Colonic mucosa (tissue), 4 donors: ENCODE results near the gene TST. TPM values are rescaled to one million over a fixed set of nuclear protein-coding genes. Genes with fewer than 3 reads are reported as not detected.
A peak's percentile ranks its signal among the peaks of the same experiment; 100 is the strongest.

Source experiments
- DNase-seq: peaks from one replicate; pipeline ENCODE4 v3.0.0-alpha.2; 2020
- H3K27ac ChIP-seq: fragments of 200-600 bp; one replicate; pipeline ENCODE4 v1.8.0; 2021
- H3K27me3 ChIP-seq: fragments of 200-600 bp; one replicate; pipeline ENCODE4 v1.8.0; 2021
- H3K36me3 ChIP-seq: fragments of 200-600 bp; one replicate; pipeline ENCODE4 v1.8.0; 2021
- H3K4me1 ChIP-seq: fragments of 200-600 bp; one replicate; pipeline ENCODE4 v1.8.0; 2021; ENCODE audit warnings: mild to moderate bottlenecking
- H3K4me3 ChIP-seq: fragments of 200-600 bp; one replicate; pipeline ENCODE4 v1.8.0; 2021
- H3K9ac ChIP-seq, 2 donors: one replicate each; pipeline ENCODE4 v1.7.0; 2013; ENCODE audit warnings: control low read depth in 2 of 2, low read depth in 2 of 2, low read length in 2 of 2
- H3K9me3 ChIP-seq: fragments of 200-600 bp; one replicate; pipeline ENCODE4 v1.8.0; 2021
- CTCF ChIP-seq: fragments of 200-600 bp; IDR thresholded peaks from one replicate; pipeline ENCODE4 v1.8.0; 2022; ENCODE audit warnings: antibody characterized with exemption, mild to moderate bottlenecking
- intact Hi-C: fragments of 100-400 bp; cut with DNase I; formaldehyde crosslinking; loops from one replicate; pipeline ENCODE4 v1.14.1; 2022
- total RNA-seq, 2 donors: library from RNA; stranded (reverse); fragmentation: NEBNext Ultra II Directional in 1 of 2; extraction: Animal tissue kit (Norgen Biotek cat#: 25700) in 1 of 2; gene quantifications; one replicate each; pipeline ENCODE4 v1.2.1, GENCODE V29; 2021
- donor health status: healthy.
- donor health status: DM: no; HTN: no; CAD: no.
- donor health status: DM: no; HTN: no; CAD: no.

The TST gene
- total RNA-seq, 2 donors from 2014 or later = 410 to 474 TPM

GRCh38 chr22:37046589-37046988 is 27.3 kb upstream of the TST start:
- no peak overlapping the region for H3K9ac ChIP-seq
- H3K36me3 ChIP-seq = no peaks in the 10 kb centered on the region
- intact Hi-C loops = loop anchor here (10.0 kb wide), 2 partner anchors 62 to 192 kb away; no protein-coding TSS in a partner anchor
- no peak for DNase-seq
- peaks cover 7% of the 10 kb centered on the region for H3K4me1 ChIP-seq
- no peaks in the 10 kb centered on the region for H3K9me3 ChIP-seq
- H3K4me3 ChIP-seq = no peak overlapping the region
- H3K27me3 ChIP-seq = no peaks in the 10 kb centered on the region
- no peak for TF ChIP-seq CTCF
- no peak overlapping the region for H3K27ac ChIP-seq

DNA sequence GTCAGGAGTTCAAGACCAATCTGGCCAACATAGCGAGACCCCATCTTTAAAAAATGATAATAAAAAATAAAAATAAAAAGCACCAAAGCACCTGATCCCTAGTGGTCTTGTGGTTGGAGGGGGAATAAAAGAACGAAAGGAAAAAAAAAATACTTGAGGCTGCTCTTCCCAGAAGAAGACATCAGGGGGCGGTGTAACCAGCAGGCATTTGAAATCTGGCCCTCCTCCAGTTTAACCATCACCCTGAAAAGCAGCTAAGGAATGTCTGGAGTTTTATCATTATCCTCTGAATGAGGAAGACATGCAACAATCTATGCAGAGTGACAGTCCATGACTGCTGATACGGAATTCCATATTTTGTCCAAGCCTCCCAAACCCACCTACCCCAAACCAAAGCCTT is 26.7 kb upstream of the TST start:
- H3K9ac ChIP-seq = no peak overlapping the region
- TF ChIP-seq CTCF = peak; percentile 57
- H3K36me3 ChIP-seq = no peaks in the 10 kb centered on the region
- intact Hi-C loops = loop anchor here (10.0 kb wide), 2 partner anchors 61 to 191 kb away; no protein-coding TSS in a partner anchor
- H3K4me1 ChIP-seq = peaks cover 7% of the 10 kb centered on the region
- no peak for DNase-seq
- H3K9me3 ChIP-seq = no peaks in the 10 kb centered on the region
- no peak overlapping the region for H3K27ac ChIP-seq
- H3K27me3 ChIP-seq = no peaks in the 10 kb centered on the region
- no peak overlapping the region for H3K4me3 ChIP-seq

DNA sequence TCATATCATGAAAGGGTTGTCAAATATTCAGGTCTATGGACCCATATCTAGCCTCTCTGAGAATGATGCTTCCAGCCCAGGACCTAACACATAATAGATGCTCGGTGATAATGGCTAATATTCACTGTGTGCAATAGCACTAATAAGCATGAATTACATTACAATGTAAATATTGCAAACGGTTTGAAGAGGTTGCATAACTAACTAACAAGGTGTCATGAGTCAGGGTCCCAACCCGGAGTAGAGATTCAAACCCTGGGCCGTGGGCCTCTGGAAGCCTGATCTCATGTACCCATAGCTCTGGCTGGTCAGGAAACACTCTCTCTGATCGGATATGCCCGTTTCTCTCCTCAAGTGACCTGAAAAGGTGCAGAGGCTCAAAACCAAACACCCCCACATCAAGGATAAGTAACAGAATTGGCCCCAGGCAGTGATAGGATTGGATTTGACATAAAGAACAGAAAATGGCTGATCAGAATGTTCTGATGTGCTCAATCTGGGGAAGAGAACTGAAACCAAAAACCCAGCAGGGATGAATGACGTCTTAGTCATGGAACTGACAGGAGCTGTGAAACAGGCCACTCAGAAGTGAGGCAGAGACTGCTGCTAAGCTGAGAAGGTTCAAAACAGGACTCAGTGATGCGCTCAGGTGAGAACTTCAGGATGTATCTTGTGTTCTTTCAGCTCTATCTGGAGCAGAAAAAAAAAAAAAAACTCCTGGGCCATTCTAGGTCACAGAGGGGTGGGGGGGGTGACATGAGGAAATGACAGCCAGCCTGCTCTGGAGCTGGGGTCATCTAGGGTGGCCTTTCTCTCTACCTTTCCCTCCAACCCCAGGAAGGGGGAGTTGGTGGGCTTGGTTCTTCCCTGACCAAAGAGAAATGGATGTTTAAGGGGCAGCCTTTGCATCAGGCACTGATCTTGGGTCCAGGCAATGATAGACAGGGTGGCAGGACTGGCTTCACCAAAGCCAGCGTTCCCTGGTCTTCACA is 25.7 kb upstream of the TST start:
- no peak for DNase-seq
- no peak overlapping the region for H3K27ac ChIP-seq
- H3K36me3 ChIP-seq = no peaks in the 10 kb centered on the region
- intact Hi-C loops = loop anchor here (10.0 kb wide), 2 partner anchors 60 to 190 kb away; no protein-coding TSS in a partner anchor
- no peak for TF ChIP-seq CTCF
- peaks cover 7% of the 10 kb centered on the region for H3K4me1 ChIP-seq
- H3K9ac ChIP-seq = peak overlapping the region in 1 of 2 donors; percentile 87
- no peaks in the 10 kb centered on the region for H3K9me3 ChIP-seq
- H3K27me3 ChIP-seq = no peaks in the 10 kb centered on the region
- H3K4me3 ChIP-seq = no peak overlapping the region

DNA sequence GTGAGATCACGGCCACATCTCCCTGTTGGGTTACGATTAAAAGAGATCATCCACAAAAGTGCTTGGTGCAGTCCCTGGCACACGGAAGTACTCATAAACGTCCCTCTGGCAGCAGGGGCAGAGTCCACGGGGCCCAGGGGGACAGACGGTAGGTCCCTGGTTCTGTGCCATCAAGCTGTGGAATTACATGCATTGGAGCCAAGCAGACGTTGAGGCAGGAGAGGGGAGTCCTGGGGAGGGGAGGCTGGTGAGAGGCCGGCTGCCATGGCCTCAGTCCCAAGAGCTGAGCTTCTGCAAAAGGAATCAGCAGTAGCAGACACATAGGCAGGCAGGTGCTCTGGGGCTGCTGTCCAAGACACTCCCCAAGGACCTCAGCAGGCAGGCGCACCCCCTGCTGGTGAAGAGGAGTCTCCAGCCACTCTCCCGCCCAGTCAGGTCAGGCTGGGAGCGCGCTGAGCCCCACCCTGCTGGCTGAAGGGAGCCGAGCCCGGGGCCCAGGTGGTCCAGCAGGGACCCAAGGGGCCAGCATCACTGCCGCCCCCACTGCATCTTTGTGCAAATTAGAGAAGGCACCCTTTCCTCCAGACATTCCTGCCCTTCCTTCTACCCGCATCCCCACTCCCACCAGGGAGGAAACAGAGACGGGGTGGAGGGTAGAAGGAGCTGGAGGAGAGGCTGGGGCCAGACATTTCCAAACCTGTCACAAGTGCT is 24.7 kb upstream of the TST start:
- Histone ChIP-seq H3K9ac (peak overlapping the region; percentile 44 to 87), H3K27ac (peak overlapping the region; percentile 91)
- intact Hi-C loops = loop anchor here (10.0 kb wide), 2 partner anchors 59 to 189 kb away; no protein-coding TSS in a partner anchor

More for the DNA sequence above, 24.7 kb upstream of the TST start:
- H3K36me3 ChIP-seq = no peaks in the 10 kb centered on the region
- no peaks in the 10 kb centered on the region for H3K9me3 ChIP-seq
- H3K4me1 ChIP-seq = peaks cover 7% of the 10 kb centered on the region
- peak; percentile 90 for DNase-seq
- H3K27me3 ChIP-seq = no peaks in the 10 kb centered on the region
- TF ChIP-seq CTCF = peak; percentile 78
- H3K4me3 ChIP-seq = no peak overlapping the region
